Neural cell (in vitro differentiated cells): ENCODE measurements around the gene DNER. TPM values are rescaled to one million over a fixed set of nuclear protein-coding genes. Genes with fewer than 3 reads are reported as not detected.

Experiments used
- H2AFZ ChIP-seq: fragments of 200-600, 300-800 bp; sonication (generic), shearing (Covaris generic); 2 replicates; pipeline ENCODE4 v1.6.0; 2014; ENCODE audit warnings: low read depth, mild to moderate bottlenecking, antibody characterized with exemption, low read length, moderate library complexity
- H3F3A ChIP-seq: fragments of 200-600 bp; shearing (Covaris generic); 2 replicates; pipeline ENCODE4 v1.6.1; 2016; ENCODE audit warnings: mild to moderate bottlenecking, moderate library complexity, mixed read lengths, antibody characterized with exemption, low read length; ENCODE audit not compliant: insufficient read depth, poor library complexity, severe bottlenecking
- H3K27ac ChIP-seq: fragments of 200-600, 300-800 bp; sonication (generic), shearing (Covaris generic); 2 replicates; pipeline ENCODE4 v1.5.1; 2014; ENCODE audit warnings: mild to moderate bottlenecking, low read length, moderate library complexity
- H3K27me3 ChIP-seq: fragments of 300-800, 200-600 bp; sonication (generic), shearing (Covaris generic); 2 replicates; pipeline ENCODE4 v1.6.0; 2014; ENCODE audit warnings: mild to moderate bottlenecking, low read depth, low read length, moderate library complexity; ENCODE audit not compliant: insufficient read depth
- H3K36me3 ChIP-seq: fragments of 300-800, 200-600 bp; sonication (generic), shearing (Covaris generic); 2 replicates; pipeline ENCODE4 v1.5.1; 2014; ENCODE audit warnings: mild to moderate bottlenecking, antibody characterized with exemption, low read length, moderate library complexity; ENCODE audit not compliant: insufficient read depth
- H3K4me2 ChIP-seq: fragments of 300-800, 200-600 bp; sonication (generic), shearing (Covaris generic); 2 replicates; pipeline ENCODE4 v1.6.0; 2014; ENCODE audit warnings: mild to moderate bottlenecking, low read length
- H3K4me3 ChIP-seq: fragments of 300-800, 200-600 bp; sonication (generic), shearing (Covaris generic); 2 replicates; pipeline ENCODE4 v1.5.1; 2014; ENCODE audit warnings: mild to moderate bottlenecking, low read length, moderate library complexity
- H3K79me2 ChIP-seq: fragments of 200-600 bp; shearing (Covaris generic); replicated peaks from 2 replicates; pipeline ENCODE4 v1.6.0; 2014; ENCODE audit warnings: mild to moderate bottlenecking, low read length, moderate library complexity; ENCODE audit not compliant: insufficient read depth
- H3K9ac ChIP-seq: fragments of 300-800, 200-600 bp; sonication (generic), shearing (Covaris generic); 2 replicates; pipeline ENCODE4 v1.6.1; 2016; ENCODE audit warnings: mild to moderate bottlenecking, low read length, mixed read lengths
- H3K9me2 ChIP-seq: fragments of 200-600 bp; shearing (Covaris generic); 2 replicates; pipeline ENCODE4 v1.6.1; 2016; ENCODE audit warnings: mild to moderate bottlenecking, low read length, mixed read lengths; ENCODE audit not compliant: insufficient read depth
- H3K9me3 ChIP-seq: fragments of 200-600, 300-800 bp; sonication (generic), shearing (Covaris generic); 2 replicates; pipeline ENCODE4 v1.6.1; 2016; ENCODE audit warnings: mild to moderate bottlenecking, mixed run types, low read length, moderate library complexity, mixed read lengths
- H4K20me1 ChIP-seq: fragments of 200-600 bp; shearing (Covaris generic); 2 replicates; pipeline ENCODE4 v1.6.1; 2016; ENCODE audit warnings: mild to moderate bottlenecking, mixed run types; ENCODE audit not compliant: insufficient read depth
- EP300 ChIP-seq: fragments of 450-650 bp; conservative IDR thresholded peaks from 2 replicates; pipeline ENCODE4 v1.6.1; 2014; ENCODE audit warnings: antibody characterized with exemption, mild to moderate bottlenecking, moderate library complexity; ENCODE audit not compliant: poor library complexity, severe bottlenecking
- EZH2 ChIP-seq: fragments of 200-600, 300-800 bp; shearing (Covaris generic), sonication (generic); IDR thresholded peaks from 2 replicates; pipeline ENCODE4 v1.6.1; 2014; ENCODE audit warnings: antibody characterized with exemption, low read length, borderline replicate concordance, mild to moderate bottlenecking; ENCODE audit not compliant: insufficient read depth, poor library complexity, severe bottlenecking
- MXI1 ChIP-seq: fragments of 450-650 bp; conservative IDR thresholded peaks from 2 replicates; pipeline ENCODE4 v1.6.1; 2014; ENCODE audit warnings: antibody characterized with exemption, mild to moderate bottlenecking; ENCODE audit not compliant: poor library complexity, severe bottlenecking
- POLR2AphosphoS5 ChIP-seq: IDR thresholded peaks from 2 replicates; pipeline ENCODE4 v1.6.1; 2012
- RAD21 ChIP-seq: fragments of 450-650 bp; conservative IDR thresholded peaks from 2 replicates; pipeline ENCODE4 v1.6.1; 2014; ENCODE audit warnings: antibody characterized with exemption, mild to moderate bottlenecking, moderate library complexity
- REST ChIP-seq: IDR thresholded peaks from 2 replicates; pipeline ENCODE4 v1.6.1; 2012; ENCODE audit warnings: borderline replicate concordance
- SMC3 ChIP-seq: fragments of 450-650 bp; conservative IDR thresholded peaks from 2 replicates; pipeline ENCODE4 v1.6.1; 2014; ENCODE audit warnings: antibody characterized with exemption, mild to moderate bottlenecking, moderate library complexity; ENCODE audit not compliant: poor library complexity
- TAF1 ChIP-seq: IDR thresholded peaks from 2 replicates; pipeline ENCODE4 v1.6.1; 2012; ENCODE audit warnings: low read depth
- polyA plus RNA-seq: library from polyadenylated mRNA; depleted of rRNA; stranded (reverse); fragments of >200 nt; gene quantifications from 2 replicates; pipeline ENCODE4 v1.2.3, GENCODE V29; 2014
- TF ChIP-seq, protein P1 (sequence below): fragments of 450-650 bp; IDR thresholded peaks from 2 replicates; pipeline ENCODE4 v1.5.1; 2014; ENCODE audit warnings: antibody characterized with exemption, mild to moderate bottlenecking, moderate library complexity; ENCODE audit not compliant: poor library complexity, severe bottlenecking

DNER gene
- polyA plus RNA-seq, 1 donor from 2014 or later, result 310 TPM

- Histone ChIP-seq H3K9me3 (no peaks in the 10 kb centered on the region), H3K27me3 (no peaks in the 10 kb centered on the region), H3K27ac (peak overlapping the region; percentile 48), H2AFZ (no peak overlapping the region), H3K36me3 (no peaks in the 10 kb centered on the region), H3F3A (no peaks in the 10 kb centered on the region), H3K79me2 (peaks cover 9% of the 10 kb centered on the region), H3K4me3 (no peak overlapping the region), H3K9ac (no peak overlapping the region), H3K4me2 (no peak overlapping the region), H3K9me2 (no peaks in the 10 kb centered on the region), H4K20me1 (no peaks in the 10 kb centered on the region)
- no peak for TF ChIP-seq TAF1
- no peak for TF ChIP-seq POLR2AphosphoS5
- TF ChIP-seq RAD21, result no peak
- no peak for TF ChIP-seq SMC3
- TF ChIP-seq, protein P1, sequence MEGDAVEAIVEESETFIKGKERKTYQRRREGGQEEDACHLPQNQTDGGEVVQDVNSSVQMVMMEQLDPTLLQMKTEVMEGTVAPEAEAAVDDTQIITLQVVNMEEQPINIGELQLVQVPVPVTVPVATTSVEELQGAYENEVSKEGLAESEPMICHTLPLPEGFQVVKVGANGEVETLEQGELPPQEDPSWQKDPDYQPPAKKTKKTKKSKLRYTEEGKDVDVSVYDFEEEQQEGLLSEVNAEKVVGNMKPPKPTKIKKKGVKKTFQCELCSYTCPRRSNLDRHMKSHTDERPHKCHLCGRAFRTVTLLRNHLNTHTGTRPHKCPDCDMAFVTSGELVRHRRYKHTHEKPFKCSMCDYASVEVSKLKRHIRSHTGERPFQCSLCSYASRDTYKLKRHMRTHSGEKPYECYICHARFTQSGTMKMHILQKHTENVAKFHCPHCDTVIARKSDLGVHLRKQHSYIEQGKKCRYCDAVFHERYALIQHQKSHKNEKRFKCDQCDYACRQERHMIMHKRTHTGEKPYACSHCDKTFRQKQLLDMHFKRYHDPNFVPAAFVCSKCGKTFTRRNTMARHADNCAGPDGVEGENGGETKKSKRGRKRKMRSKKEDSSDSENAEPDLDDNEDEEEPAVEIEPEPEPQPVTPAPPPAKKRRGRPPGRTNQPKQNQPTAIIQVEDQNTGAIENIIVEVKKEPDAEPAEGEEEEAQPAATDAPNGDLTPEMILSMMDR, result no peak
- no peak for TF ChIP-seq EZH2
- TF ChIP-seq EP300, result no peak
- no peak for TF ChIP-seq MXI1
- TF ChIP-seq REST, result no peak
Measured at GRCh38 chr2:229652796-229653195, 61.6 kb downstream of the DNER start.

DNA sequence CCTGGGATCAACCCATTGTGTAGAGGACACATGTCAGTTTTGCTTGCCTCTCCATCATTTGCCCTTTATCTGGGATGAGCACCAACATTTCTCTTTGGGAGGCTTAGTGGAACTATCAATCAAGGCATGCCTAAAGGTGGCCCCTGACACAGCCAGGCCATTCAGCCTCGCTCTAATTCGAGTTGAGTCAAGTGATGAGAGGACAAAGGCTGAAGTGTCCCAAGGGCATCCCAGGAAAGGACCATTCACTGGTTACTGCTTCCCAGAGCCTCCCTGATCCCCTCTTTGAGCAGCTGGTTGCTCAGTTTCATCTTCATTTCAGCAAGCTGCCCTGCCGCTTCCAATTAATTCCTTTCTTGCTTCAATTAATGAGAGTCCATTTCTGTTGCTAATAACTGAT, 63.5 kb downstream of the DNER start:
- Histone ChIP-seq H3K9ac (no peak overlapping the region), H3K27me3 (no peaks in the 10 kb centered on the region), H3K4me3 (no peak overlapping the region), H3K9me3 (no peaks in the 10 kb centered on the region), H3K27ac (peak overlapping the region; percentile 48), H3K4me2 (no peak overlapping the region), H3K36me3 (no peaks in the 10 kb centered on the region), H4K20me1 (no peaks in the 10 kb centered on the region), H3K9me2 (no peaks in the 10 kb centered on the region), H3F3A (no peaks in the 10 kb centered on the region), H3K79me2 (peaks cover 5% of the 10 kb centered on the region), H2AFZ (no peak overlapping the region)
- TF ChIP-seq, protein P1, result no peak
- no peak for TF ChIP-seq MXI1
- no peak for TF ChIP-seq SMC3
- no peak for TF ChIP-seq EZH2
- no peak for TF ChIP-seq RAD21
- no peak for TF ChIP-seq EP300
- TF ChIP-seq TAF1, result no peak
- no peak for TF ChIP-seq REST
- TF ChIP-seq POLR2AphosphoS5, result no peak
